HEK293 (cell line): ENCODE results near the gene ATF6.

Source experiments
- CTCF ChIP-seq: fragments of 450-650 bp; formaldehyde crosslinking; IDR thresholded peaks from 2 replicates; pipeline ENCODE4 v1.5.1; 2016; ENCODE audit warnings: missing biosample characterization, missing genetic modification characterization
- GLIS2 ChIP-seq: fragments of 450-650 bp; formaldehyde crosslinking; IDR thresholded peaks from 2 replicates; pipeline ENCODE4 v1.5.1; 2016; ENCODE audit warnings: missing biosample characterization, missing genetic modification characterization
- SALL2 ChIP-seq: fragments of 450-650 bp; formaldehyde crosslinking; IDR thresholded peaks from 2 replicates; pipeline ENCODE4 v1.5.0; 2017; ENCODE audit warnings: missing biosample characterization, mild to moderate bottlenecking, missing genetic modification characterization, borderline replicate concordance
- ZBTB26 ChIP-seq: fragments of 450-650 bp; formaldehyde crosslinking; optimal IDR thresholded peaks from 2 replicates; pipeline ENCODE3; 2016; ENCODE audit warnings: missing biosample characterization, mild to moderate bottlenecking, missing genetic modification characterization
- ZIC2 ChIP-seq: fragments of 450-650 bp; formaldehyde crosslinking; IDR thresholded peaks from 2 replicates; pipeline ENCODE4 v1.5.1; 2016; ENCODE audit warnings: missing biosample characterization, missing genetic modification characterization
- ZNF121 ChIP-seq: fragments of 450-650 bp; formaldehyde crosslinking; IDR thresholded peaks from 2 replicates; pipeline ENCODE4 v1.5.1; 2016; ENCODE audit warnings: missing biosample characterization, missing genetic modification characterization
- ZNF175 ChIP-seq: fragments of 450-650 bp; formaldehyde crosslinking; IDR thresholded peaks from 2 replicates; pipeline ENCODE4 v1.5.1; 2016; ENCODE audit warnings: missing biosample characterization, missing genetic modification characterization
- ZNF266 ChIP-seq: fragments of 450-650 bp; formaldehyde crosslinking; IDR thresholded peaks from 2 replicates; pipeline ENCODE4 v1.5.1; 2016; ENCODE audit warnings: missing biosample characterization, missing genetic modification characterization, low read depth
- ZNF324 ChIP-seq: fragments of 450-650 bp; formaldehyde crosslinking; IDR thresholded peaks from 2 replicates; pipeline ENCODE4 v1.5.1; 2016; ENCODE audit warnings: missing biosample characterization, missing genetic modification characterization
- ZNF341 ChIP-seq: fragments of 450-650 bp; formaldehyde crosslinking; IDR thresholded peaks from 2 replicates; pipeline ENCODE4; 2016; ENCODE audit warnings: low read depth, missing biosample characterization, missing genetic modification characterization
- ZNF354C ChIP-seq: fragments of 450-650 bp; formaldehyde crosslinking; IDR thresholded peaks from 2 replicates; pipeline ENCODE4 v1.5.1; 2016; ENCODE audit warnings: missing biosample characterization, missing genetic modification characterization, low read depth, borderline replicate concordance
- ZNF513 ChIP-seq: fragments of 450-650 bp; IDR thresholded peaks from 2 replicates; pipeline ENCODE4 v1.5.1; 2018; ENCODE audit warnings: missing biosample characterization, missing genetic modification characterization
- ZNF561 ChIP-seq: fragments of 450-650 bp; IDR thresholded peaks from 2 replicates; pipeline ENCODE4 v1.5.1; 2018; ENCODE audit warnings: missing biosample characterization, missing genetic modification characterization, borderline replicate concordance
- ZNF580 ChIP-seq: fragments of 450-650 bp; formaldehyde crosslinking; IDR thresholded peaks from 2 replicates; pipeline ENCODE4 v1.5.1; 2016; ENCODE audit warnings: missing biosample characterization, missing genetic modification characterization
- ZNF610 ChIP-seq: fragments of 450-650 bp; formaldehyde crosslinking; IDR thresholded peaks from 2 replicates; pipeline ENCODE4 v1.5.1; 2016; ENCODE audit warnings: missing biosample characterization, missing genetic modification characterization, borderline replicate concordance
- ZNF785 ChIP-seq: fragments of 450-650 bp; formaldehyde crosslinking; IDR thresholded peaks from 2 replicates; pipeline ENCODE4 v1.5.1; 2016; ENCODE audit warnings: missing biosample characterization, missing genetic modification characterization
- ZSCAN16 ChIP-seq: fragments of 450-650 bp; formaldehyde crosslinking; IDR thresholded peaks from 2 replicates; pipeline ENCODE4 v1.5.1; 2016; ENCODE audit warnings: missing biosample characterization, missing genetic modification characterization
- ZSCAN30 ChIP-seq: fragments of 450-650 bp; IDR thresholded peaks from 2 replicates; pipeline ENCODE4 v1.5.1; 2018; ENCODE audit warnings: missing biosample characterization, mild to moderate bottlenecking, missing genetic modification characterization, moderate library complexity
- TF ChIP-seq, protein P1 (sequence below): fragments of 450-650 bp; formaldehyde crosslinking; IDR thresholded peaks from 2 replicates; pipeline ENCODE4 v1.5.1; 2016; ENCODE audit warnings: missing biosample characterization, missing genetic modification characterization, low read depth
- TF ChIP-seq, protein P2 (sequence below): fragments of 450-650 bp; formaldehyde crosslinking; IDR thresholded peaks from 2 replicates; pipeline ENCODE4 v1.5.1; 2016; ENCODE audit warnings: missing biosample characterization, missing genetic modification characterization
- TF ChIP-seq, protein P3 (sequence below): fragments of 450-650 bp; formaldehyde crosslinking; IDR thresholded peaks from 2 replicates; pipeline ENCODE4 v1.5.1; 2016; ENCODE audit warnings: missing biosample characterization, missing genetic modification characterization
- TF ChIP-seq, protein P4 (sequence below): fragments of 450-650 bp; formaldehyde crosslinking; IDR thresholded peaks from 2 replicates; pipeline ENCODE4 v1.5.1; 2016; ENCODE audit warnings: missing biosample characterization, missing genetic modification characterization

ATF6 gene

DNA sequence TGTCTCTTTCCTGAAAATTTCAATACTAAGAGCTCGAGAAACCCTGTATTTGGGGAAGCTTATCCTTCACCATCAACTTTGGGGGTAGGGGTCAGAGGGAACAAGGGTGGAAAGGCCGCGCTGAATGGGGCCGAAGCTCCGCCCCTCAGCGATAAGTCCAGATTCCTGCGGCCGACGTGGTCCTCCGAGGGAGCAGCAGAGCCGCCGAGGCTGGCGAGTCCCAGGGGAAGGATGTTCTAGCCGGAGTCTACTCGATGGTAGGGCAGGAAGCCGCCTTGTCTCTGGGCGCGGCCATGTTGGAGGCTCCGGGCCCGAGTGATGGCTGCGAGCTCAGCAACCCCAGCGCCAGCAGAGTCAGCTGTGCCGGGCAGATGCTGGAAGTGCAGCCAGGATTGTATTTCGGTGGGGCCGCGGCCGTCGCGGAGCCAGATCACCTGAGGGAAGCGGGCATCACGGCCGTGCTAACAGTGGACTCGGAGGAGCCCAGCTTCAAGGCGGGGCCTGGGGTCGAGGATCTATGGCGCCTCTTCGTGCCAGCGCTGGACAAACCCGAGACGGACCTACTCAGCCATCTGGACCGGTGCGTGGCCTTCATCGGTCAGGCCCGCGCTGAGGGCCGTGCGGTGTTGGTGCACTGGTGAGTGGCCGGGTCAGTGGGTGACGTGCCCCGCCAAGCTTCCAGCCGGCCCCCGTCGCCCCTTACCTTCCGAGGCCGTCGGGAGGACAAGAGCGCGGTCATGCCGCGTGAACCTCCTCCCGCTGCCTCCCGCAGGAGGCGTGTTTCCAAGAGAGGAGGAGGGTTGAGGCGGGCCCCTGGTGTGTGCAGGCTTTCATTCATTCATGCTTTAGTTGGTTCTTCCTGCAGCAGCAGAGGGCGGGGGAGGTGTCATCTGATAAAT lies 16.4 kb upstream of the ATF6 start, which contains the start of gene DUSP12 (continued):
- TF ChIP-seq ZIC2 (tag by site-specific recombination), result peak; percentile 71
- 0 out of 2 replicates have a peak, but pooled peaks have one; percentile 43 for TF ChIP-seq ZNF610
- no peak for TF ChIP-seq ZNF175 (tag by site-specific recombination)
- 0 out of 2 replicates have a peak, but pooled peaks have one; percentile 67 for TF ChIP-seq ZNF785 (tag by site-specific recombination)
- TF ChIP-seq, protein P1, sequence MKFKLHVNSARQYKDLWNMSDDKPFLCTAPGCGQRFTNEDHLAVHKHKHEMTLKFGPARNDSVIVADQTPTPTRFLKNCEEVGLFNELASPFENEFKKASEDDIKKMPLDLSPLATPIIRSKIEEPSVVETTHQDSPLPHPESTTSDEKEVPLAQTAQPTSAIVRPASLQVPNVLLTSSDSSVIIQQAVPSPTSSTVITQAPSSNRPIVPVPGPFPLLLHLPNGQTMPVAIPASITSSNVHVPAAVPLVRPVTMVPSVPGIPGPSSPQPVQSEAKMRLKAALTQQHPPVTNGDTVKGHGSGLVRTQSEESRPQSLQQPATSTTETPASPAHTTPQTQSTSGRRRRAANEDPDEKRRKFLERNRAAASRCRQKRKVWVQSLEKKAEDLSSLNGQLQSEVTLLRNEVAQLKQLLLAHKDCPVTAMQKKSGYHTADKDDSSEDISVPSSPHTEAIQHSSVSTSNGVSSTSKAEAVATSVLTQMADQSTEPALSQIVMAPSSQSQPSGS, result no peak
- TF ChIP-seq ZNF266 (tag by site-specific recombination), result no peak
- TF ChIP-seq ZNF341, result peak; percentile 73
- TF ChIP-seq CTCF (tag by site-specific recombination), result peak; percentile 73
- TF ChIP-seq ZNF324 (tag by site-specific recombination), result 0 out of 2 replicates have a peak, but pooled peaks have one; percentile 63
- TF ChIP-seq GLIS2 (tag by site-specific recombination), result peak; percentile 26
- TF ChIP-seq, protein P2, sequence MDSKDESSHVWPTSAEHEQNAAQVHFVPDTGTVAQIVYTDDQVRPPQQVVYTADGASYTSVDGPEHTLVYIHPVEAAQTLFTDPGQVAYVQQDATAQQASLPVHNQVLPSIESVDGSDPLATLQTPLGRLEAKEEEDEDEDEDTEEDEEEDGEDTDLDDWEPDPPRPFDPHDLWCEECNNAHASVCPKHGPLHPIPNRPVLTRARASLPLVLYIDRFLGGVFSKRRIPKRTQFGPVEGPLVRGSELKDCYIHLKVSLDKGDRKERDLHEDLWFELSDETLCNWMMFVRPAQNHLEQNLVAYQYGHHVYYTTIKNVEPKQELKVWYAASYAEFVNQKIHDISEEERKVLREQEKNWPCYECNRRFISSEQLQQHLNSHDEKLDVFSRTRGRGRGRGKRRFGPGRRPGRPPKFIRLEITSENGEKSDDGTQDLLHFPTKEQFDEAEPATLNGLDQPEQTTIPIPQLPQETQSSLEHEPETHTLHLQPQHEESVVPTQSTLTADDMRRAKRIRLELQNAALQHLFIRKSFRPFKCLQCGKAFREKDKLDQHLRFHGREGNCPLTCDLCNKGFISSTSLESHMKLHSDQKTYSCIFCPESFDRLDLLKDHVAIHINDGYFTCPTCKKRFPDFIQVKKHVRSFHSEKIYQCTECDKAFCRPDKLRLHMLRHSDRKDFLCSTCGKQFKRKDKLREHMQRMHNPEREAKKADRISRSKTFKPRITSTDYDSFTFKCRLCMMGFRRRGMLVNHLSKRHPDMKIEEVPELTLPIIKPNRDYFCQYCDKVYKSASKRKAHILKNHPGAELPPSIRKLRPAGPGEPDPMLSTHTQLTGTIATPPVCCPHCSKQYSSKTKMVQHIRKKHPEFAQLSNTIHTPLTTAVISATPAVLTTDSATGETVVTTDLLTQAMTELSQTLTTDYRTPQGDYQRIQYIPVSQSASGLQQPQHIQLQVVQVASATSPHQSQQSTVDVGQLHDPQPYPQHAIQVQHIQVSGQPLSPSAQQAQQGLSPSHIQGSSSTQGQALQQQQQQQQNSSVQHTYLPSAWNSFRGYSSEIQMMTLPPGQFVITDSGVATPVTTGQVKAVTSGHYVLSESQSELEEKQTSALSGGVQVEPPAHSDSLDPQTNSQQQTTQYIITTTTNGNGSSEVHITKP, result peak; percentile 47
- TF ChIP-seq ZNF354C (tag by site-specific recombination), result no peak
- TF ChIP-seq ZNF561 (tag by site-specific recombination), result peak; percentile 82
- TF ChIP-seq, protein P3, sequence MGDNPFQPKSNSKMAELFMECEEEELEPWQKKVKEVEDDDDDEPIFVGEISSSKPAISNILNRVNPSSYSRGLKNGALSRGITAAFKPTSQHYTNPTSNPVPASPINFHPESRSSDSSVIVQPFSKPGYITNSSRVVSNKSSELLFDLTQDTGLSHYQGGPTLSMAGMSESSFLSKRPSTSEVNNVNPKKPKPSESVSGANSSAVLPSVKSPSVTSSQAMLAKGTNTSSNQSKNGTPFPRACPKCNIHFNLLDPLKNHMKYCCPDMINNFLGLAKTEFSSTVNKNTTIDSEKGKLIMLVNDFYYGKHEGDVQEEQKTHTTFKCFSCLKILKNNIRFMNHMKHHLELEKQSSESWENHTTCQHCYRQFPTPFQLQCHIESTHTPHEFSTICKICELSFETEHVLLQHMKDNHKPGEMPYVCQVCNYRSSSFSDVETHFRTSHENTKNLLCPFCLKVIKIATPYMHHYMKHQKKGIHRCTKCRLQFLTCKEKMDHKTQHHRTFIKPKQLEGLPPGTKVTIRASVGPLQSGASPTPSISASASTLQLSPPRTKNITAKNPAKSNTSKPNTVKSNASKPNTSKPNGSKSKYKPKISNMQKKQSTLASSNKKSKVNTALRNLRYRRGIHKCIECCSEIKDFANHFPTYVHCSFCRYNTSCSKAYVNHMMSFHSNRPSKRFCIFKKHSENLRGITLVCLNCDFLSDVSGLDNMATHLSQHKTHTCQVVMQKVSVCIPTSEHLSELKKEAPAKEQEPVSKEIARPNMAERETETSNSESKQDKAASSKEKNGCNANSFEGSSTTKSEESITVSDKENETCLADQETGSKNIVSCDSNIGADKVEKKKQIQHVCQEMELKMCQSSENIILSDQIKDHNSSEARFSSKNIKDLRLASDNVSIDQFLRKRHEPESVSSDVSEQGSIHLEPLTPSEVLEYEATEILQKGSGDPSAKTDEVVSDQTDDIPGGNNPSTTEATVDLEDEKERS (tag by site-specific recombination), result peak; percentile 80
- peak; percentile 74 for TF ChIP-seq ZNF121
- TF ChIP-seq, protein P4, sequence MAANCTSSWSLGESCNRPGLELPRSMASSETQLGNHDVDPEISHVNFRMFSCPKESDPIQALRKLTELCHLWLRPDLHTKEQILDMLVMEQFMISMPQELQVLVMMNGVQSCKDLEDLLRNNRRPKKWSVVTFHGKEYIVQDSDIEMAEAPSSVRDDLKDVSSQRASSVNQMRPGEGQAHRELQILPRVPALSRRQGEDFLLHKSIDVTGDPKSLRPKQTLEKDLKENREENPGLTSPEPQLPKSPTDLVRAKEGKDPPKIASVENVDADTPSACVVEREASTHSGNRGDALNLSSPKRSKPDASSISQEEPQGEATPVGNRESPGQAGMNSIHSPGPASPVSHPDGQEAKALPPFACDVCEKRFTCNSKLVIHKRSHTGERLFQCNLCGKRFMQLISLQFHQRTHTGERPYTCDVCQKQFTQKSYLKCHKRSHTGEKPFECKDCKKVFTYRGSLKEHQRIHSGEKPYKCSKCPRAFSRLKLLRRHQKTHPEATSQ (tag by site-specific recombination), result peak; percentile 88
- 0 out of 2 replicates have a peak, but pooled peaks have one; percentile 35 for TF ChIP-seq ZNF513 (tag by site-specific recombination)
- TF ChIP-seq SALL2, result no peak
- TF ChIP-seq ZSCAN16, result 0 out of 2 replicates have a peak, but pooled peaks have one; percentile 68
- TF ChIP-seq ZSCAN30, result peak; percentile 81
- TF ChIP-seq ZBTB26 (tag by site-specific recombination), result peak; percentile 92
- TF ChIP-seq ZNF580 (tag by site-specific recombination), result peak; percentile 30; the same call in 1 of the 2 replicates
- TF ChIP-seq, all 188 proteins: peak for 73
